ENCODE data around the gene WDR38. TPM values are rescaled to one million over a fixed set of nuclear protein-coding genes. Genes with fewer than 3 reads are reported as not detected.

The WDR38 gene
- total RNA-seq, 1 experiment from 2014 or later = not detected

GRCh38 chr9:124810663-124811355, 42.5 kb upstream of the WDR38 start:
- Histone ChIP-seq H3K36me3 (ENCODE audit: control insufficient read depth, insufficient read depth, low read length) (no peaks in the 10 kb centered on the region; the same call in 1 of the 2 replicates), H3K9me3 (ENCODE audit: control insufficient read depth, insufficient read depth, low read depth, low read length) (no peaks in the 10 kb centered on the region), H3K4me1 (ENCODE audit: control insufficient read depth, insufficient read depth, low read length) (peaks cover 7% of the 10 kb centered on the region), H3K27me3 (ENCODE audit: control insufficient read depth, insufficient read depth, low read length) (no peaks in the 10 kb centered on the region), H3K4me3 (ENCODE audit: low read depth in 2 of 2, low read length in 2 of 2) (no peak overlapping the region), H3K27ac (ENCODE audit: low read length) (no peak overlapping the region)
- ChIA-PET CTCF (no interaction called here), POLR2A (interaction anchor here (0.5 kb wide), 1 partner anchor 35 kb away, joined by 4 read pairs; no protein-coding TSS in a partner anchor)
- BruUV-seq (replicated peaks) = no TSS peak
- TF ChIP-seq, protein P1, sequence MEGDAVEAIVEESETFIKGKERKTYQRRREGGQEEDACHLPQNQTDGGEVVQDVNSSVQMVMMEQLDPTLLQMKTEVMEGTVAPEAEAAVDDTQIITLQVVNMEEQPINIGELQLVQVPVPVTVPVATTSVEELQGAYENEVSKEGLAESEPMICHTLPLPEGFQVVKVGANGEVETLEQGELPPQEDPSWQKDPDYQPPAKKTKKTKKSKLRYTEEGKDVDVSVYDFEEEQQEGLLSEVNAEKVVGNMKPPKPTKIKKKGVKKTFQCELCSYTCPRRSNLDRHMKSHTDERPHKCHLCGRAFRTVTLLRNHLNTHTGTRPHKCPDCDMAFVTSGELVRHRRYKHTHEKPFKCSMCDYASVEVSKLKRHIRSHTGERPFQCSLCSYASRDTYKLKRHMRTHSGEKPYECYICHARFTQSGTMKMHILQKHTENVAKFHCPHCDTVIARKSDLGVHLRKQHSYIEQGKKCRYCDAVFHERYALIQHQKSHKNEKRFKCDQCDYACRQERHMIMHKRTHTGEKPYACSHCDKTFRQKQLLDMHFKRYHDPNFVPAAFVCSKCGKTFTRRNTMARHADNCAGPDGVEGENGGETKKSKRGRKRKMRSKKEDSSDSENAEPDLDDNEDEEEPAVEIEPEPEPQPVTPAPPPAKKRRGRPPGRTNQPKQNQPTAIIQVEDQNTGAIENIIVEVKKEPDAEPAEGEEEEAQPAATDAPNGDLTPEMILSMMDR (IDR thresholded peaks at IDR 0.05) = no peak
- TF ChIP-seq REST (IDR thresholded peaks at IDR 0.05; ENCODE audit: insufficient read depth in 1 of 2, low read depth in 2 of 2, low read length in 1 of 2) (no peak), POLR2AphosphoS5 (IDR thresholded peaks at IDR 0.05; ENCODE audit: low read depth, low read length) (no peak), TCF7L2 (IDR thresholded peaks at IDR 0.05; ENCODE audit: low read depth, low read length) (no peak), SIN3A (IDR thresholded peaks at IDR 0.05; ENCODE audit: borderline replicate concordance, insufficient read depth, low read depth, low read length) (no peak)
- peak; percentile 47 for ATAC-seq
- intact Hi-C loops (cut with micrococcal nuclease; ENCODE audit: unreplicated experiment) (no loop called here), in situ Hi-C loops (cut with HindIII; ENCODE audit: low pct_unique_long_range_greater_than_20kb, low sequenced_read_pairs) (no loop called here)
- no peak for DNase-seq (ENCODE audit: low read depth, low spot score)

DNA sequence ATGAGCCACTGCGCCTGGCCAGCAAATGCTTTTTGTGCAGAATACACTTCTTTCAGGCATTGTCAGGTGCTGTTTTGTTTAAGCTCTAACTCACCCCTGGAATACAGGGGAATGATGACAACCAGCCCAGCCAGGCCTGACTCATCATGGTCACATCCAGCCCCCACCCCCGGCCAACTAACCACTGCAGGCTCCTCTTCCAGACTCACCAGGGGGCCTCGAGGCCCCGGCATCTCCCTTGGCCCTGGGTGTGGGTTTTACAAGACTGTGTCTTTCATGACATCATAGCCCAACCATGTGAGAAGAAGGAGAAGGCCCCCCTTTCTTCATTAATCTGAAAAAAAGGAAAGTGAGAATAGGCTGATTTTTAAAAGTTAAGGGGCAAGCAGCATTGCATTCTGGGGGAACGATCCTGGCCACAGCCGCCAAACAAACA, 40.8 kb upstream of the WDR38 start:
- in situ Hi-C loops (cut with HindIII; ENCODE audit: low pct_unique_long_range_greater_than_20kb, low sequenced_read_pairs) = no loop called here
- no peak overlapping the region for H3K27ac ChIP-seq (ENCODE audit: low read length)
- H3K9me3 ChIP-seq (ENCODE audit: control insufficient read depth, insufficient read depth, low read depth, low read length) = no peaks in the 10 kb centered on the region
- H3K4me1 ChIP-seq (ENCODE audit: control insufficient read depth, insufficient read depth, low read length) = peaks cover 7% of the 10 kb centered on the region
- H3K27me3 ChIP-seq (ENCODE audit: control insufficient read depth, insufficient read depth, low read length) = no peaks in the 10 kb centered on the region
- ChIA-PET POLR2A (no interaction called here), CTCF (no interaction called here)
- no peaks in the 10 kb centered on the region for H3K36me3 ChIP-seq (ENCODE audit: control insufficient read depth, insufficient read depth, low read length)
- no peak for TF ChIP-seq REST (IDR thresholded peaks at IDR 0.05; ENCODE audit: insufficient read depth in 1 of 2, low read depth in 2 of 2, low read length in 1 of 2)
- no peak for TF ChIP-seq SIN3A (IDR thresholded peaks at IDR 0.05; ENCODE audit: borderline replicate concordance, insufficient read depth, low read depth, low read length)
- TF ChIP-seq POLR2AphosphoS5 (IDR thresholded peaks at IDR 0.05; ENCODE audit: low read depth, low read length) = no peak
- TF ChIP-seq, protein P1 (IDR thresholded peaks at IDR 0.05) = no peak
- TF ChIP-seq TCF7L2 (IDR thresholded peaks at IDR 0.05; ENCODE audit: low read depth, low read length) = no peak
- ATAC-seq (peak; percentile 75; the same call in 1 of the 2 replicates), DNase-seq (ENCODE audit: low read depth, low spot score) (no peak)
- intact Hi-C loops (cut with micrococcal nuclease; ENCODE audit: unreplicated experiment) = no loop called here
- no TSS peak for BruUV-seq (replicated peaks)
- H3K4me3 ChIP-seq (ENCODE audit: low read depth in 2 of 2, low read length in 2 of 2) = no peak overlapping the region

All from Panc1 (cell line).